Left lung (tissue), 10 donors: Measurements from ENCODE around the gene GCFC2. TPM values are rescaled to one million over a fixed set of nuclear protein-coding genes. Genes with fewer than 3 reads are reported as not detected.

ENCODE experiments used
- ATAC-seq: fragments of 200-7000 bp; cut with Tn5 transposase; one replicate; pipeline ENCODE4 v1.9.1; 2020; ENCODE audit warnings: moderate library complexity
- DNase-seq, 4 donors: peaks; one replicate each; pipeline ENCODE4 v3.0.0-alpha.2; 2013 to 2020
- H3K27ac ChIP-seq, 2 donors: fragments of 200-600 bp; sonication (generic) in 1 of 2; one replicate each; pipeline versions ENCODE4 v1.5.0 to v1.8.0; 2020 to 2021
- H3K27me3 ChIP-seq, 2 donors: fragments of 200-600 bp; sonication (generic) in 1 of 2; one replicate each; pipeline versions ENCODE4 v1.5.0 to v1.8.0; 2020 to 2021
- H3K36me3 ChIP-seq, 2 donors: fragments of 200-600 bp; sonication (generic) in 1 of 2; one replicate each; pipeline versions ENCODE4 v1.5.0 to v1.8.0; 2020 to 2021
- H3K4me1 ChIP-seq, 2 donors: fragments of 200-600 bp; one replicate each; pipeline ENCODE4 v1.8.0; 2021
- H3K4me3 ChIP-seq, 2 donors: fragments of 200-600 bp; sonication (generic) in 1 of 2; one replicate each; pipeline versions ENCODE4 v1.5.0 to v1.8.0; 2020 to 2021; ENCODE audit warnings: mild to moderate bottlenecking in 1 of 2
- H3K9me3 ChIP-seq, 2 donors: fragments of 200-600 bp; sonication (generic) in 1 of 2; one replicate each; pipeline versions ENCODE4 v1.5.0 to v1.8.0; 2020 to 2021
- intact Hi-C, 2 donors: fragments of 100-400 bp; cut with DNase I; formaldehyde crosslinking; loops; one replicate each; pipeline versions ENCODE4 v1.11.2 to v1.14.2; 2022
- polyA plus RNA-seq, 6 donors: library from polyadenylated mRNA; unstranded; fragments of 120-200 nt; gene quantifications; one replicate each; pipeline ENCODE4 v1.2.1, GENCODE V29; 2013; ENCODE audit not compliant: insufficient read length in 6 of 6
- total RNA-seq, 2 donors: library from RNA; stranded (reverse); fragmentation: NEBNext Ultra II Directional; extraction: Animal tissue kit (Norgen Biotek cat#: 25700); gene quantifications; one replicate each; pipeline ENCODE4 v1.2.1, GENCODE V29; 2021
- TF ChIP-seq, protein P1 (sequence below), 2 donors: fragments of 200-600 bp; sonication (generic) in 1 of 2; IDR thresholded peaks; one replicate each; pipeline versions ENCODE4 v1.5.0 to v1.8.0; 2021; ENCODE audit warnings: antibody characterized with exemption in 2 of 2
- donor health status: DM: no; HTN: yes; CAD: no.
- donor health status: DM: no; HTN: no; CAD: no.

Gene GCFC2
- total and polyA plus RNA-seq, 8 donors: 10.4 to 48.8 (median 45.2) TPM

GRCh38 chr2:75633620-75634019 lies 77.1 kb downstream of the GCFC2 start:
- intact Hi-C loops: no loop called here
- DNase-seq (no peak), ATAC-seq (no peak)
- no peak overlapping the region for H3K4me3 ChIP-seq
- TF ChIP-seq, protein P1, sequence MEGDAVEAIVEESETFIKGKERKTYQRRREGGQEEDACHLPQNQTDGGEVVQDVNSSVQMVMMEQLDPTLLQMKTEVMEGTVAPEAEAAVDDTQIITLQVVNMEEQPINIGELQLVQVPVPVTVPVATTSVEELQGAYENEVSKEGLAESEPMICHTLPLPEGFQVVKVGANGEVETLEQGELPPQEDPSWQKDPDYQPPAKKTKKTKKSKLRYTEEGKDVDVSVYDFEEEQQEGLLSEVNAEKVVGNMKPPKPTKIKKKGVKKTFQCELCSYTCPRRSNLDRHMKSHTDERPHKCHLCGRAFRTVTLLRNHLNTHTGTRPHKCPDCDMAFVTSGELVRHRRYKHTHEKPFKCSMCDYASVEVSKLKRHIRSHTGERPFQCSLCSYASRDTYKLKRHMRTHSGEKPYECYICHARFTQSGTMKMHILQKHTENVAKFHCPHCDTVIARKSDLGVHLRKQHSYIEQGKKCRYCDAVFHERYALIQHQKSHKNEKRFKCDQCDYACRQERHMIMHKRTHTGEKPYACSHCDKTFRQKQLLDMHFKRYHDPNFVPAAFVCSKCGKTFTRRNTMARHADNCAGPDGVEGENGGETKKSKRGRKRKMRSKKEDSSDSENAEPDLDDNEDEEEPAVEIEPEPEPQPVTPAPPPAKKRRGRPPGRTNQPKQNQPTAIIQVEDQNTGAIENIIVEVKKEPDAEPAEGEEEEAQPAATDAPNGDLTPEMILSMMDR (IDR thresholded peaks at IDR 0.05): no peak
- peaks cover 0 to 7% of the 10 kb centered on the region in 2 donors for H3K27me3 ChIP-seq
- no peaks in the 10 kb centered on the region for H3K36me3 ChIP-seq
- H3K4me1 ChIP-seq: no peaks in the 10 kb centered on the region
- H3K9me3 ChIP-seq: no peaks in the 10 kb centered on the region
- H3K27ac ChIP-seq: no peak overlapping the region

DNA sequence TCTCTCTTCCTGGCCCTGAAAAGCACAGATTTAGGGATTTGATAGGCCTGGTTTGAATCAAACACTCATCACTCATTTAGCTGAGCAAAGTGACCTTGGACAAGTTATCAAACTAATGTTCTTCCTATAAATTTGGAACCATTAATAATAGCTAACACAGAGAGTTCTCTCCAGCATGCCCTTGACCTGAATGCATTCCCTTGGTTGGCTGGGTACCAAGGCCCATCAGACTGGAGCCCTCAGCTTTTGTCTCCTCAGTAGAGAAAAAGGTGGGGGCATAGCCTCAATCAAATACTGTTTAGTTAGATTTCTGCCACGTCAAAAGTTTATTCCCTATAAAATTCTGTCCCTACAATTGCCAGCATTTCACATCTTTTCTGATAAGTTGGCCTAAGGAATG lies 77.9 kb downstream of the GCFC2 start:
- no peak for DNase-seq
- intact Hi-C loops: no loop called here
- H3K4me1 ChIP-seq: no peaks in the 10 kb centered on the region
- H3K9me3 ChIP-seq: no peaks in the 10 kb centered on the region
- H3K36me3 ChIP-seq: no peaks in the 10 kb centered on the region
- H3K27ac ChIP-seq: no peak overlapping the region
- no peak overlapping the region for H3K4me3 ChIP-seq
- H3K27me3 ChIP-seq: peaks cover 0 to 7% of the 10 kb centered on the region in 2 donors
- no peak for ATAC-seq
- TF ChIP-seq, protein P1 (IDR thresholded peaks at IDR 0.05): no peak

DNA sequence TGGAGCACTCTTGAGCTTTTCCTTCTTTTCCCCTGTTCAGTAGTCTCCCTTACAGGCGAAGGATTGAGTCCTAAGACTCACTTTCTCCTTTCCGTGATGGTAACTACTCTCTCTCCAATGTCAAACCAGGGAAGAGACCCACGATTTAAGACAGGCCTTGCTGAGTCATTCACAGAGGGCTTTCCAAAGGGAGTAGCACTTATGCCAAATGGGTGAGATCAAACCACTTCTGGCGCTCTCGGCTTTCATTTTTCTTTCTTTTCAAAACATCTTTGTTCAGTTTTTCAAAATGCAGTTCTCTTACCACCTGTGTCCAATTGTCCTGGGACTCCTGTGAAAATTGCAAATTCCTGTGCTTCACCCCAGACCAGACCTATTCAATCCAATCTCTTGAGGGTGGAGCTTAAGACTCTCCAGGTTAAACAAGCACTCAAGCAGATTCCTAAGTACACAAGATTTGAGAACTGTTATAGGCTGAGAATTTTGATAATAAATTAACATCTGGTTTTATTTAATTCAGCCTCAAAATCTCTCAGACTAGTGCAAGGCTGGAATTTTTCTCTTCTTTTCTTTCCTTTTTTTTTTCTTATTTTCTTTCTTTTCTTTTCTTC lies 78.5 kb downstream of the GCFC2 start:
- TF ChIP-seq, protein P1 (IDR thresholded peaks at IDR 0.05): no peak
- no peaks in the 10 kb centered on the region for H3K9me3 ChIP-seq
- ATAC-seq: peak; percentile 81
- no peak overlapping the region for H3K27ac ChIP-seq
- no peaks in the 10 kb centered on the region for H3K4me1 ChIP-seq
- no peak overlapping the region for H3K4me3 ChIP-seq
- H3K36me3 ChIP-seq: no peaks in the 10 kb centered on the region
- peaks cover 0 to 3% of the 10 kb centered on the region in 2 donors for H3K27me3 ChIP-seq
- intact Hi-C loops: no loop called here
- no peak for DNase-seq

DNA sequence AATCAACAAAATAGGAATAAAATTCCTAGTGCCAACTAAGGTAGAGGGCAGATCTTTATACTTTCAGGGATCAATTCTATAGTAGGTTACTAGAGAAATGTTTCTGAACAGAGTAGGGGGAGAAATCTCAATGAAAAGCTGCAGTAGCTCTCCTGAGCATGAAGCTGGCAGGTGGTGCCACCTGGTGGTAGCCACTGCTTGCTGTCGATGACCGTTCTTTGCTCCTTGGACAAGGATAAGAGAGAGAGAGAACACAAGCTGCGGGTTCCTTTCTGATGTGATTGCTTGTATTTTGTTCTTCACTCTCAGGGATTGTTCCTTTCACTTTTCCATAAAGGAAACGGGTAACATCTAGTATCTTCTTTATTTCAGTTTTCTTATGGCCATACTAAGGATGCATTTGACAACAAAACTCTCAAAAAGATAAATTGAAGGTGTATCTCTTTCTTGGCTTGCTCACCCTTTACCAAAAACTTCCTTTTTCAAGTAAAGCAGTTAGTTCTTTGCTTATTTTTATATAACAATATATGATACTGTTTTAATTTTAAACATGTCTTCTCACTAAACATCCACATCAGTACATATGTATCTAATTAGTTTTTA lies 82.7 kb downstream of the GCFC2 start:
- DNase-seq: peak; percentile 59 to 87 (median 75)
- intact Hi-C loops: no loop called here
- no peaks in the 10 kb centered on the region for H3K36me3 ChIP-seq
- no peaks in the 10 kb centered on the region for H3K4me1 ChIP-seq
- TF ChIP-seq, protein P1 (IDR thresholded peaks at IDR 0.05): peak; percentile 81 to 83
- H3K9me3 ChIP-seq: no peaks in the 10 kb centered on the region
- no peak overlapping the region for H3K4me3 ChIP-seq
- no peaks in the 10 kb centered on the region for H3K27me3 ChIP-seq
- H3K27ac ChIP-seq: no peak overlapping the region
- peak; percentile 91 for ATAC-seq

- Histone ChIP-seq H3K27me3 (no peaks in the 10 kb centered on the region), H3K36me3 (no peaks in the 10 kb centered on the region), H3K9me3 (no peaks in the 10 kb centered on the region), H3K4me1 (no peaks in the 10 kb centered on the region), H3K27ac (no peak overlapping the region), H3K4me3 (no peak overlapping the region)
- DNase-seq: no peak
- TF ChIP-seq, protein P1 (IDR thresholded peaks at IDR 0.05): no peak
- intact Hi-C loops: no loop called here
- no peak for ATAC-seq
These were observed 87.8 kb downstream of the GCFC2 start for GRCh38 chr2:75622929-75623328.
